C4-2B (cell line): ENCODE data around the gene HCST.

ENCODE experiments used
- ZFX ChIP-seq: fragments of 450-650 bp; IDR thresholded peaks from 2 replicates; pipeline ENCODE4 v1.6.1; 2017
- TF ChIP-seq, protein P1 (sequence below): fragments of 450-650 bp; conservative IDR thresholded peaks from 2 replicates; pipeline ENCODE4 v1.5.1; 2017; ENCODE audit warnings: mild to moderate bottlenecking

DNA sequence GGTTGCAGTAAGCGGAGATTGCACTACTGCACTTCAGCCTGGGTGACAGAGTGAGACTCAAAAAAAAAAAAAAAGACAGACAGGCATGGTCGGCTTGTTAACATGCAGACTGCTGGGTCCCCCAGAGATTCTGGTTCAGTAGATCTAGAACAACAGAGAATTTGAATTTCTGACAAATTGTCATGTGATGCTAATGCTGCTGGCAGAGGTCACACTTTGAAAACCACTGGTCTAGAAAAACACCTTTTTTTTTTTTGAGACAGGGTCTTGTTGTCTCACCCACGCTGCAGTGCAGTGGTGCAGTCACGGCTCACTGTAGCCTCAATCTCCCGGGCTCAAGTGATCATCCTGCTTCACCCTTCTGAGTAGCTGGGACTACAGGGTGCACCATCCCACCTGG lies 26.2 kb downstream of the HCST start:
- TF ChIP-seq, protein P1, sequence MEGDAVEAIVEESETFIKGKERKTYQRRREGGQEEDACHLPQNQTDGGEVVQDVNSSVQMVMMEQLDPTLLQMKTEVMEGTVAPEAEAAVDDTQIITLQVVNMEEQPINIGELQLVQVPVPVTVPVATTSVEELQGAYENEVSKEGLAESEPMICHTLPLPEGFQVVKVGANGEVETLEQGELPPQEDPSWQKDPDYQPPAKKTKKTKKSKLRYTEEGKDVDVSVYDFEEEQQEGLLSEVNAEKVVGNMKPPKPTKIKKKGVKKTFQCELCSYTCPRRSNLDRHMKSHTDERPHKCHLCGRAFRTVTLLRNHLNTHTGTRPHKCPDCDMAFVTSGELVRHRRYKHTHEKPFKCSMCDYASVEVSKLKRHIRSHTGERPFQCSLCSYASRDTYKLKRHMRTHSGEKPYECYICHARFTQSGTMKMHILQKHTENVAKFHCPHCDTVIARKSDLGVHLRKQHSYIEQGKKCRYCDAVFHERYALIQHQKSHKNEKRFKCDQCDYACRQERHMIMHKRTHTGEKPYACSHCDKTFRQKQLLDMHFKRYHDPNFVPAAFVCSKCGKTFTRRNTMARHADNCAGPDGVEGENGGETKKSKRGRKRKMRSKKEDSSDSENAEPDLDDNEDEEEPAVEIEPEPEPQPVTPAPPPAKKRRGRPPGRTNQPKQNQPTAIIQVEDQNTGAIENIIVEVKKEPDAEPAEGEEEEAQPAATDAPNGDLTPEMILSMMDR: no peak
- no peak for TF ChIP-seq ZFX
